IMR-90 (cell line): Measurements from ENCODE around the gene KAZN.

Experiments used
- BHLHE40 ChIP-seq: fragments of 150-350 bp; IDR thresholded peaks from 2 replicates; pipeline ENCODE4 v1.6.1; 2016; ENCODE audit warnings: mild to moderate bottlenecking, low read depth, low read length
- CEBPB ChIP-seq: IDR thresholded peaks from 2 replicates; pipeline ENCODE4 v1.6.1; 2012; ENCODE audit warnings: low read depth, low read length, improper control_type of control experiment
- ELK1 ChIP-seq: fragments of 150-350 bp; IDR thresholded peaks from 2 replicates; pipeline ENCODE4 v1.6.1; 2016; ENCODE audit warnings: low read depth, mild to moderate bottlenecking, low read length, moderate library complexity, borderline replicate concordance
- MAFK ChIP-seq: IDR thresholded peaks from 2 replicates; pipeline ENCODE4 v1.6.1; 2012; ENCODE audit warnings: low read depth, low read length, improper control_type of control experiment
- MAZ ChIP-seq: IDR thresholded peaks from 2 replicates; pipeline ENCODE4 v1.6.1; 2012; ENCODE audit warnings: low read depth, mild to moderate bottlenecking, low read length, improper control_type of control experiment, moderate library complexity, borderline replicate concordance
- NFE2L2 ChIP-seq: fragments of 150-350 bp; IDR thresholded peaks from 2 replicates; pipeline ENCODE4 v1.6.1; 2016; ENCODE audit warnings: low read depth, mild to moderate bottlenecking, low read length
- POLR2A ChIP-seq: IDR thresholded peaks from 2 replicates; pipeline ENCODE4 v1.6.1; 2012; ENCODE audit warnings: mild to moderate bottlenecking, low read depth, low read length
- RAD21 ChIP-seq: IDR thresholded peaks from 2 replicates; pipeline ENCODE4 v1.6.1; 2012; ENCODE audit warnings: low read length, improper control_type of control experiment
- RFX5 ChIP-seq: IDR thresholded peaks from 2 replicates; pipeline ENCODE4 v1.8.0; 2012; ENCODE audit warnings: low read depth, mild to moderate bottlenecking, low read length, moderate library complexity
- SMC3 ChIP-seq: fragments of 150-350 bp; IDR thresholded peaks from 2 replicates; pipeline ENCODE4 v1.6.1; 2016; ENCODE audit warnings: low read depth, mild to moderate bottlenecking, antibody characterized with exemption, low read length, moderate library complexity
- TF ChIP-seq, protein P1 (sequence below): conservative IDR thresholded peaks from 2 replicates; pipeline ENCODE4 v1.5.1; 2012; ENCODE audit warnings: mild to moderate bottlenecking, low read depth, low read length, improper control_type of control experiment
- TF ChIP-seq, protein P2 (sequence below): fragments of 150-350 bp; IDR thresholded peaks from 2 replicates; pipeline ENCODE4 v1.6.1; 2017; ENCODE audit warnings: mild to moderate bottlenecking, antibody characterized with exemption, low read length, low read depth

- no peak for TF ChIP-seq MAZ
- no peak for TF ChIP-seq BHLHE40
- TF ChIP-seq, protein P1, sequence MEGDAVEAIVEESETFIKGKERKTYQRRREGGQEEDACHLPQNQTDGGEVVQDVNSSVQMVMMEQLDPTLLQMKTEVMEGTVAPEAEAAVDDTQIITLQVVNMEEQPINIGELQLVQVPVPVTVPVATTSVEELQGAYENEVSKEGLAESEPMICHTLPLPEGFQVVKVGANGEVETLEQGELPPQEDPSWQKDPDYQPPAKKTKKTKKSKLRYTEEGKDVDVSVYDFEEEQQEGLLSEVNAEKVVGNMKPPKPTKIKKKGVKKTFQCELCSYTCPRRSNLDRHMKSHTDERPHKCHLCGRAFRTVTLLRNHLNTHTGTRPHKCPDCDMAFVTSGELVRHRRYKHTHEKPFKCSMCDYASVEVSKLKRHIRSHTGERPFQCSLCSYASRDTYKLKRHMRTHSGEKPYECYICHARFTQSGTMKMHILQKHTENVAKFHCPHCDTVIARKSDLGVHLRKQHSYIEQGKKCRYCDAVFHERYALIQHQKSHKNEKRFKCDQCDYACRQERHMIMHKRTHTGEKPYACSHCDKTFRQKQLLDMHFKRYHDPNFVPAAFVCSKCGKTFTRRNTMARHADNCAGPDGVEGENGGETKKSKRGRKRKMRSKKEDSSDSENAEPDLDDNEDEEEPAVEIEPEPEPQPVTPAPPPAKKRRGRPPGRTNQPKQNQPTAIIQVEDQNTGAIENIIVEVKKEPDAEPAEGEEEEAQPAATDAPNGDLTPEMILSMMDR: no peak
- TF ChIP-seq POLR2A: no peak
- TF ChIP-seq RAD21: no peak
- no peak for TF ChIP-seq ELK1
- no peak for TF ChIP-seq CEBPB
- no peak for TF ChIP-seq MAFK
- TF ChIP-seq, protein P2, sequence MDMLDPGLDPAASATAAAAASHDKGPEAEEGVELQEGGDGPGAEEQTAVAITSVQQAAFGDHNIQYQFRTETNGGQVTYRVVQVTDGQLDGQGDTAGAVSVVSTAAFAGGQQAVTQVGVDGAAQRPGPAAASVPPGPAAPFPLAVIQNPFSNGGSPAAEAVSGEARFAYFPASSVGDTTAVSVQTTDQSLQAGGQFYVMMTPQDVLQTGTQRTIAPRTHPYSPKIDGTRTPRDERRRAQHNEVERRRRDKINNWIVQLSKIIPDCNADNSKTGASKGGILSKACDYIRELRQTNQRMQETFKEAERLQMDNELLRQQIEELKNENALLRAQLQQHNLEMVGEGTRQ: no peak
- TF ChIP-seq SMC3: no peak
- no peak for TF ChIP-seq NFE2L2
- TF ChIP-seq RFX5: no peak
Observed at GRCh38 chr1:14555091-14555490, 43.4 kb upstream of the KAZN start.
